Measurements from ENCODE around the gene AMDHD1. TPM values are rescaled to one million over a fixed set of nuclear protein-coding genes. Genes with fewer than 3 reads are reported as not detected.

AMDHD1 gene
- total RNA-seq, 1 donor from 2014 or later = not detected

GRCh38 chr12:95990136-95990535 lies 47.0 kb downstream of the AMDHD1 start:
- TF ChIP-seq CTCF (conservative IDR thresholded peaks at IDR 0.05; ENCODE audit: low read depth, low read length) = no peak
- DNase-seq (ENCODE audit: low read depth) = no peak

GRCh38 chr12:95993907-95994306 lies 50.8 kb downstream of the AMDHD1 start:
- H3K4me3 ChIP-seq (ENCODE audit: low read depth, low read length) = no peak overlapping the region
- no peak for DNase-seq (ENCODE audit: low read depth)
- no peak for TF ChIP-seq CTCF (conservative IDR thresholded peaks at IDR 0.05; ENCODE audit: low read depth, low read length)

More at GRCh38 chr12:95990136-95990535, 47.0 kb downstream of the AMDHD1 start:
- no peak overlapping the region for H3K4me3 ChIP-seq (ENCODE audit: low read depth, low read length)

- H3K4me3 ChIP-seq (ENCODE audit: low read depth, low read length) = no peak overlapping the region
- no peak for DNase-seq (ENCODE audit: low read depth)
- TF ChIP-seq CTCF (conservative IDR thresholded peaks at IDR 0.05; ENCODE audit: low read depth, low read length) = no peak
These were observed 51.3 kb downstream of the AMDHD1 start for GRCh38 chr12:95994476-95994875.

- DNase-seq (ENCODE audit: low read depth) = no peak
- H3K4me3 ChIP-seq (ENCODE audit: low read depth, low read length) = no peak overlapping the region
- TF ChIP-seq CTCF (conservative IDR thresholded peaks at IDR 0.05; ENCODE audit: low read depth, low read length) = no peak
These were observed 52.3 kb downstream of the AMDHD1 start for GRCh38 chr12:95995238-95996031.

GRCh38 chr12:95996034-95996658 lies 53.0 kb downstream of the AMDHD1 start, which contains the start of gene HAL:
HAL (minus strand) TSS chr12:95996344; CDS start chr12:95995910, 434 bp downstream.
- TF ChIP-seq CTCF (conservative IDR thresholded peaks at IDR 0.05; ENCODE audit: low read depth, low read length) = no peak
- DNase-seq (ENCODE audit: low read depth) = no peak

GRCh38 chr12:95997276-95997675 lies 54.1 kb downstream of the AMDHD1 start:
- H3K4me3 ChIP-seq (ENCODE audit: low read depth, low read length) = no peak overlapping the region
- DNase-seq (ENCODE audit: low read depth) = no peak
- TF ChIP-seq CTCF (conservative IDR thresholded peaks at IDR 0.05; ENCODE audit: low read depth, low read length) = no peak

More at GRCh38 chr12:95996034-95996658, 53.0 kb downstream of the AMDHD1 start, which contains the start of gene HAL:
- no peak within 1 kb of the TSS for H3K4me3 ChIP-seq (ENCODE audit: low read depth, low read length)

Data from epithelial cell of proximal tubule (primary cell).